Large intestine (tissue), 3 donors: ENCODE measurements around the gene FXYD6. TPM values are rescaled to one million over a fixed set of nuclear protein-coding genes. Genes with fewer than 3 reads are reported as not detected.
A peak's percentile ranks its signal among the peaks of the same experiment; 100 is the strongest.

Experiments
- DNase-seq, 2 donors: peaks; one replicate each; pipeline versions ENCODE4 v3.0.0 to v3.0.0-alpha.2; 2013
- H3K27ac ChIP-seq: one replicate; pipeline ENCODE4 v1.5.1; 2013; ENCODE audit warnings: low read length
- H3K27me3 ChIP-seq: 2 replicates; pipeline ENCODE4 v1.6.1; 2013; ENCODE audit warnings: low read length; ENCODE audit not compliant: control insufficient read depth, insufficient read depth
- H3K36me3 ChIP-seq: 2 replicates; pipeline ENCODE4 v1.6.1; 2013; ENCODE audit warnings: low read length; ENCODE audit not compliant: control insufficient read depth, insufficient read depth
- H3K4me1 ChIP-seq: one replicate; pipeline ENCODE4 v1.6.1; 2013; ENCODE audit warnings: low read length; ENCODE audit not compliant: control insufficient read depth, insufficient read depth
- H3K4me3 ChIP-seq: one replicate; pipeline ENCODE4 v1.5.1; 2013; ENCODE audit warnings: low read length
- H3K9me3 ChIP-seq: one replicate; pipeline ENCODE4 v1.6.1; 2013; ENCODE audit warnings: mild to moderate bottlenecking, low read depth, low read length, moderate library complexity; ENCODE audit not compliant: control insufficient read depth
- WGBS: methylation state at CpG from one replicate; pipeline ENCODE4 v1.1.5; 2013; ENCODE audit warnings: low lambda C conversion rate; ENCODE audit not compliant: insufficient coverage; 5-methylcytosine and 5-hydroxymethylcytosine counted together
- polyA plus RNA-seq: library from polyadenylated mRNA; unstranded; fragments of 120-200 nt; gene quantifications from one replicate; pipeline ENCODE4 v1.2.1, GENCODE V29; 2013

FXYD6 gene
- polyA plus RNA-seq, 1 donor, result 78.3 TPM

DNA sequence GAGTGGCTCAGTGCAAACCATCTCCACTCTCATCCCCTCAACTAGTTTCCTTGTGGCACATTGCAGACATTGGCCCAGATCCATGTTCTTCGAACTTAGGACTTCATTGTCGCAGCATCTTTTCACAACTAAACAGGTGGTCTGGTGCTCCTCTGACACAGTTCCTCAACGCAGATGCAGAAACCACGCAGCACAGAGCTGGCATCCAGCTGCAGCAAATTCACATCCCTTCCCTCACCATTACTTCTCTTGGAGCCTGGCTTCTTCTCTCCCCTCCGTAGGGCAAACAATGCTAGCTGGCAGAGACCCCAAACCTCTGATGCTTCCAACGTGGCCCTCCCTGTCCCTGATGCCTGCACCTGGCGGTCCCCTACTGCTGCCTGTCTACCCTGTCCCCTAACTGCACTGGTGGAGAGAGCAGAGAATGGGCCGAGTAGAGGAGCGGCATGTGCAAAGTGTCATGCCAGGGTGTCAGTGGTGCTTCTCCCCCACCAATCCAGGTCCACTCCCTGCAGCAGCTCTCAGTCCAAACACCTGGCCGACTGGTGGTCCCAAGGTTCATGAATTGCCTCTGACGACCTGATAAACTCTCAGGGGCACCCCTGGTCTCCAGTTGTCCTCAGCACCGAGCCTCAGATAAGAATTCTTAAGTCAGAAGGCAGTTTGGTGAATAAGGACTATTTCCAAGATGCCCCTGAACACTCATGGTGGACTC, 34.6 kb upstream of the FXYD6 start:
- no peak overlapping the region for H3K4me3 ChIP-seq

GRCh38 chr11:117910525-117910924, 34.1 kb upstream of the FXYD6 start:
- DNase-seq, result peak in 1 of 2 donors; percentile 14
- no CpG with 5 or more reads among the region's 4 CpGs for WGBS
- Histone ChIP-seq H3K9me3 (no peaks in the 10 kb centered on the region), H3K4me3 (no peak overlapping the region), H3K36me3 (no peaks in the 10 kb centered on the region), H3K27ac (peak overlapping the region; percentile 84), H3K4me1 (peaks cover 70% of the 10 kb centered on the region), H3K27me3 (no peaks in the 10 kb centered on the region)

More for the DNA sequence above, 34.6 kb upstream of the FXYD6 start:
- H3K9me3 ChIP-seq, result no peaks in the 10 kb centered on the region
- no peaks in the 10 kb centered on the region for H3K27me3 ChIP-seq
- no CpG with 5 or more reads among the region's 12 CpGs for WGBS
- peak overlapping the region; percentile 84 for H3K27ac ChIP-seq
- peaks cover 76% of the 10 kb centered on the region for H3K4me1 ChIP-seq
- no peak for DNase-seq
- no peaks in the 10 kb centered on the region for H3K36me3 ChIP-seq

DNA sequence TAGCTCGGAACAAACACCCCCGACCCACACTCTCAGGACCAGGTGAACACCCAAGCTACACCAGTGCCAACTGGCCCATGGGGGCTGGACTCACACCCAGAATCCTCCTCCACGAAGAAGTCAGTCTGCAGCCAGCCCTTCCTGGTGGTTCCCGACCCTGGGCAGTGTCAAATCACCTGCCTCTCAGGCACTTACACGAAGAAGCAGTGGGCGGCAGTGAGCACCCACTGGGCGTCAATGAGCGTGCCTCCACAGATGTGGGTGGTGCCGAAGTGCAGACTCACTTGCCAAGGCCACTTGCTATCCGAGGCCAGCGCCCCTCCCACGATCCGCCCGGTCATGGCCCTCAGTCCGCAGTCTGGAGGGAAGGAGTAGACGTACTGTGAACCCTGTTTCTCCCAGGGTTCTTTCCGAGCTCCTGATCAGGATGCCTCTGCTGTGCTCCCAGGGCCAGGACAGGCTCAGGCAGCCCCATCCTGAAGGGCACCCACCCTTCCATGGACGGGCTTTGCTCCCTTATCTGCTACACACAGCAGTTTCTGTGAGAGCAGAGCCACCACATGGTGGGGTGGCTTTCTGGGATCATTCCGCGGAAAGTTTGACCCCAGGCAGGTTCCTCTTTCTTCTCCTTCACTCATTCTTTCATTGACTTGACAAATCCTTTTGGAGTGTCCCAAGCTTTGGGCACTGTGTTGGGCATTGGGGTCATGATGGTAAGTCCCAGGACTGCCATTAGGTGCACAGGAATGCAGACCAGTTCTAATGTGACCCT, 33.3 kb upstream of the FXYD6 start:
- DNase-seq, result peak; percentile 75 to 83
- peaks cover 63% of the 10 kb centered on the region for H3K4me1 ChIP-seq

DNA sequence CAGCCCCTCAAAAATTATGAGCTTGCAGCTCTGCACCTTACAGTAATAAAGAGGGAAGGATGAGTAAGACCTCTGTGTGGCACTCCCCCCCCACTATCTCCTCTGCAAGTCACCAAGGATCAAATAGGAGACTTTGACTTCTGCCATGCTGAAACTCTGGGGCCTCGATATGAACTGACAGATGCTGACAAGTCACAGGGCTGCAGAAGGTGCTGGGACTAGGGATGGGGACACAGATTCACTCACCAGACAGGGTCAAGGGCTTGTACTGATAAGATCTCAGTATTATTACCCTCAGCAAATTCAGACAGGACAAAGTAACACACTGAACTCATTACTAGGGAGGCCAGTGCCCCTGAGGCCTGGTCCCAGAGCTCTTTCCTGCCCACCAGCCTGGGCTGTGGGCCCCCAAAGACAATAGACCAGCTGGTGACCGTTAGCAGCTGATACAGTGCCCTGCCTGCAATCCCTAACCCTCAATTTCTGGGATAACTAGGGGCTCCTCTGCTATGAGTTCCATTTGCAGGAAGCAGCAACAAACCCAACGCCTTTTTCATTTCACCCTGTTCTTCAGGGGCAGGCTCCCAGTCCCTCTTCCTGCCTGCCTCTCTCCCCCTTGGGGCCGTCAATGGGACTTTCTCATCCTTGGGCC, 32.6 kb upstream of the FXYD6 start:
- Histone ChIP-seq H3K36me3 (no peaks in the 10 kb centered on the region), H3K9me3 (no peaks in the 10 kb centered on the region), H3K4me1 (peaks cover 56% of the 10 kb centered on the region), H3K27ac (peak overlapping the region; percentile 98), H3K4me3 (peak overlapping the region; percentile 59), H3K27me3 (no peaks in the 10 kb centered on the region)
- WGBS, result 90% methylated on average over 2 of the region's 4 CpGs
- DNase-seq, result peak; percentile 89 to 95

More for the DNA sequence above, 33.3 kb upstream of the FXYD6 start:
- H3K4me3 ChIP-seq, result no peak overlapping the region
- peak overlapping the region; percentile 84 for H3K27ac ChIP-seq
- no peaks in the 10 kb centered on the region for H3K27me3 ChIP-seq
- H3K36me3 ChIP-seq, result no peaks in the 10 kb centered on the region
- no CpG with 5 or more reads among the region's 20 CpGs for WGBS
- no peaks in the 10 kb centered on the region for H3K9me3 ChIP-seq

DNA sequence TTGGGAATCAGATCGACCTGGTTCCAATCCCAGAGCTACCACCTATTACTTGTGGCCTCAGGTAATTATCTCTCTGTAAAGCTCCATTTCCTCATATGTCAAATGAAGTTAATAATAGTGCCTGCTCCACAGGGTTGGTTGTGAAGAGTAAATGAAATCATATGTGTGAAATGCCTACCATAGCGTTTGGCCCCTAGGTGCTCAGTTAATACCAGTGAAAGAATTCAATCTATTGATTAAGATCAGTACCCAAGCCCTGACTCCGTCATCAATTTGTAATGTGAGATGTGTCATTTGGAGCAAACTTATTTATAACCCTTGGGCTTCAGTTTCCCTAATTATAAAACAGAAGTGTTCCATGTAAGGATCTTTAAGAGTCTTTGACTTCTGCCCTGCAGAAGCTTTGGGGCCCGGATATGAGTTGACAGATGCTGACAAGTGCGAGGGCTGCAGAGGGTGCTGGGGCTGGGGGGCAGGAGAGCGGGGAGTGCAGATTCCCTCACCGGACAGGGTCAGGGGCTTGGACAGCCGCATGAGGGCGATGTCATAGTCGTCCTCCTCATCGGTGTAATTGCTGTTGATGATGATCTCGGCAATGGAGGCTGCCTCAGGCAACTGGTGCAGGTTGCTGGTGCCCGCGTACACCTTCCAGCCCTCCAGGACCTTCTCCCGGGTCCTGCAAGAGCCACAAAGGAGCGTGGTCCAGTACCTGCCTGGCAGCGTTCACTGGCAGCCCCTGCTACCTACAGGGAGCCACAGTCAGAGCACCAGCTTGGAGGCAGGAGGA, 31.8 kb upstream of the FXYD6 start:
- H3K9me3 ChIP-seq, result no peaks in the 10 kb centered on the region
- peaks cover 49% of the 10 kb centered on the region for H3K4me1 ChIP-seq
- DNase-seq, result peak in 1 of 2 donors; percentile 51
- H3K27ac ChIP-seq, result peak overlapping the region; percentile 98
- no peaks in the 10 kb centered on the region for H3K27me3 ChIP-seq
- peak overlapping the region; percentile 59 for H3K4me3 ChIP-seq
- no CpG with 5 or more reads among the region's 17 CpGs for WGBS
- H3K36me3 ChIP-seq, result no peaks in the 10 kb centered on the region

DNA sequence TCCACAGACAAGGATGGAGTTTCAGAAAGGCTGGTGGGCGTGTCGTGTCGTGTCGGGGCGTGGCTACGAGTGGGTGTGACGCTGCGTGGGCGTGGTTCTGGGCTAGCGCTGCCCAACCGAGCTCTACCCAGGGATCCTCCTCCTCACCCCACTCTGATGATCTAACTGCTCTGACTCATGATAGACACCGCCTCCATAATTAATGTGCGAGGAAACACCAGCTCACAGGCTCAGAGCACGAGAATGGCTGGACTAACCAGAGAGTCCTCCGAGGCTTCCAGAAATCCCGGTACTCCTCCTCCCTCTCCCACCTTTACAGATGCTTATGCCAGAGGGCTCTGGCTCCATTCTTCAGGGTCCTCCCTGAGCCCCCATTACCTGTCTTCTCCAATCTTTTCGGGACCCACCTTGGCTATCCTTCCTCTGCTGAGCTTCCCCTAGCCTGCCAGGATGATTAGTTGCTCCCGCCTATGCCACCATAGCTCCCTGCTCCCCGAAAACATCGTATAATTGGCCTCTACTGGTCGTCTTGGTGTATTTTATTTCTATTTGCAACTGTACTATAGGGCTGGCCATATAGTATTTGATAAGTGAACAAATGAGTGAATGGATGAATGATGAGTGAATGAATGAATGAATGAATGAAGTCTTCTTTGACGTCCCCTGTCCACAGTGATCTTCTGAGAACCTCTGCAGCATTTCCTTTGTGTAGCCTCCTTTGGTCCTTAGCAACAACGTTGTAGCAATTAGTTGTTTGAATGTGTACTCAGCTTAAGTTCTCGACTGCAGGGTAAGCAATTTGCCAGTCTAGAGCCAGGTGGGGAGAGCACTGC, 31.0 kb upstream of the FXYD6 start:
- 70% methylated on average over 2 of the region's 24 CpGs for WGBS
- DNase-seq, result peak; percentile 96 to 97
- Histone ChIP-seq H3K36me3 (no peaks in the 10 kb centered on the region), H3K4me3 (peak overlapping the region; percentile 59), H3K27me3 (no peaks in the 10 kb centered on the region), H3K9me3 (no peaks in the 10 kb centered on the region), H3K27ac (peak overlapping the region; percentile 98), H3K4me1 (peaks cover 41% of the 10 kb centered on the region)

DNA sequence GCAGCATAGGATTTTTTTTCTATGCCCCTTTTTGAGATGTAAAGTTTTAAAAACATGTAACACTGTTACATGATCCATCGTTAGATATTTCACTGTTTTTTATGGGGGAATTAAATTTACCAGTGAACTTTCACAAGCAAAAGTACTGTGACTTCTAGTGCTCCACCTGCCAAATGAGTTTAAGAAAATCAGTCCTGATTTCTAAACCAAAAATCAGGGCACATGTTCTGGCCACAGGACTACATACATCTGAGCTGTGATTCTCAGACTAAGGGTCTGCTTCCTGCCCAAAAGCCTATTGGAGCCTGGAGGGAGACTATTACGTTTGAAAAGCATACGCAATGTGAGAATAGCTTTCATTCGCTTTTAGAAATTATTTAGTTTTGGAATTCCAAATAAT, 30.3 kb upstream of the FXYD6 start:
- Histone ChIP-seq H3K36me3 (no peaks in the 10 kb centered on the region), H3K9me3 (no peaks in the 10 kb centered on the region), H3K27ac (peak overlapping the region; percentile 21), H3K27me3 (no peaks in the 10 kb centered on the region), H3K4me1 (peaks cover 41% of the 10 kb centered on the region), H3K4me3 (no peak overlapping the region)
- WGBS, result 80% methylated on average over 1 of the region's 4 CpGs
- DNase-seq, result no peak

GRCh38 chr11:117906126-117906525, 29.7 kb upstream of the FXYD6 start:
- H3K27me3 ChIP-seq, result no peaks in the 10 kb centered on the region
- DNase-seq, result no peak
- no peaks in the 10 kb centered on the region for H3K9me3 ChIP-seq
- H3K27ac ChIP-seq, result no peak overlapping the region
- peaks cover 35% of the 10 kb centered on the region for H3K4me1 ChIP-seq
- no peaks in the 10 kb centered on the region for H3K36me3 ChIP-seq
- H3K4me3 ChIP-seq, result no peak overlapping the region
- no CpG with 5 or more reads among the region's 2 CpGs for WGBS

- Histone ChIP-seq H3K4me1 (peaks cover 29% of the 10 kb centered on the region), H3K36me3 (no peaks in the 10 kb centered on the region), H3K9me3 (no peaks in the 10 kb centered on the region), H3K4me3 (no peak overlapping the region), H3K27me3 (no peaks in the 10 kb centered on the region), H3K27ac (no peak overlapping the region)
- no peak for DNase-seq
- no CpG with 5 or more reads among the region's 4 CpGs for WGBS
These were observed 29.1 kb upstream of the FXYD6 start for GRCh38 chr11:117905524-117905923.
